Omental fat pad (tissue), 4 donors: Measurements from ENCODE around the gene MPZL1. TPM values are rescaled to one million over a fixed set of nuclear protein-coding genes. Genes with fewer than 3 reads are reported as not detected.

Experiments
- ATAC-seq: fragments of 150-250 bp; one replicate; pipeline ENCODE4 v1.9.1; 2016; ENCODE audit warnings: mild to moderate bottlenecking, moderate library complexity; ENCODE audit not compliant: low FRiP score
- DNase-seq: peaks from one replicate; pipeline ENCODE4 v3.0.0-alpha.2; 2019; ENCODE audit warnings: low spot score
- total RNA-seq, 4 donors: library from RNA; depleted of rRNA; stranded (reverse); fragments of >200 nt; gene quantifications; one replicate each; pipeline ENCODE4 v1.1.0, GENCODE V29; 2016
- TF ChIP-seq, protein P1 (sequence below), 3 donors: fragments of 450-650 bp; IDR thresholded peaks; one replicate each; pipeline ENCODE4 v1.5.1; 2016 to 2017; ENCODE audit warnings: antibody characterized with exemption in 3 of 3, mild to moderate bottlenecking in 3 of 3, moderate library complexity in 2 of 3

Gene MPZL1
- total RNA-seq, 4 donors from 2014 or later: 102 to 116 (median 108) TPM

DNA sequence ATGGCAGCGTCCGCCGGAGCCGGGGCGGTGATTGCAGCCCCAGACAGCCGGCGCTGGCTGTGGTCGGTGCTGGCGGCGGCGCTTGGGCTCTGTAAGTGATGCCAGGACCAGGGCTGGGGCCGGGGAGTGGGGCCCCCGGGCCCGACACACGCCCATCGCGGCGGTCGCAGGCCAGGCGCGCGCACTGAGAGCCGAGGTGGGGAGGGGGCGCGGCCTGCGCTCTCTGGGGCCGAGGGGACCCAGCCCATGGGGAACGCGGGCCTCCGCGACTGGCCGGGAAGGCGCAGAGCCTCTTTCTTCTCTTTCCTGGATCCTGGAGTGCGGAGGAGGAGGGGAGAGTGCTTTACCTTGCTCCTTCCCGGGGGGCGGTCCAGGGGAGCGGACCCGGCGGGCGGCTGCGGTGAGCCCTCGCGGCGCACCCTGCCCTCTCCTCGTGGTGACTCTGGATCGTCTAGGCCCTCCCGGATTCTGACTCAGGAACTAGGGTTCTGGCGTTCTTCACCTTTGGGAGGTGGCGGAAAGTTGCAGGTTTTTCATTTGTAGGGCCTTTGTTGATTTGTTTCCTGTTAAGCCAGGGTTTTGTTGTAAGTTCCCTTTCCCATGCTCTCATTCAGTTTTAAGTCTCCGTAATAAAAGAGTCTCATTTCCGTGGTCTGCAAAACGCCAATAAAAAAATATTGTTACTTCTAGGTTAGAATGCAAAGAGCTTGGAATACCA lies 529 bp downstream of the MPZL1 start:
- ATAC-seq: peak; percentile 68
- TF ChIP-seq, protein P1, sequence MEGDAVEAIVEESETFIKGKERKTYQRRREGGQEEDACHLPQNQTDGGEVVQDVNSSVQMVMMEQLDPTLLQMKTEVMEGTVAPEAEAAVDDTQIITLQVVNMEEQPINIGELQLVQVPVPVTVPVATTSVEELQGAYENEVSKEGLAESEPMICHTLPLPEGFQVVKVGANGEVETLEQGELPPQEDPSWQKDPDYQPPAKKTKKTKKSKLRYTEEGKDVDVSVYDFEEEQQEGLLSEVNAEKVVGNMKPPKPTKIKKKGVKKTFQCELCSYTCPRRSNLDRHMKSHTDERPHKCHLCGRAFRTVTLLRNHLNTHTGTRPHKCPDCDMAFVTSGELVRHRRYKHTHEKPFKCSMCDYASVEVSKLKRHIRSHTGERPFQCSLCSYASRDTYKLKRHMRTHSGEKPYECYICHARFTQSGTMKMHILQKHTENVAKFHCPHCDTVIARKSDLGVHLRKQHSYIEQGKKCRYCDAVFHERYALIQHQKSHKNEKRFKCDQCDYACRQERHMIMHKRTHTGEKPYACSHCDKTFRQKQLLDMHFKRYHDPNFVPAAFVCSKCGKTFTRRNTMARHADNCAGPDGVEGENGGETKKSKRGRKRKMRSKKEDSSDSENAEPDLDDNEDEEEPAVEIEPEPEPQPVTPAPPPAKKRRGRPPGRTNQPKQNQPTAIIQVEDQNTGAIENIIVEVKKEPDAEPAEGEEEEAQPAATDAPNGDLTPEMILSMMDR (IDR thresholded peaks at IDR 0.05): no peak
- DNase-seq: no peak

DNA sequence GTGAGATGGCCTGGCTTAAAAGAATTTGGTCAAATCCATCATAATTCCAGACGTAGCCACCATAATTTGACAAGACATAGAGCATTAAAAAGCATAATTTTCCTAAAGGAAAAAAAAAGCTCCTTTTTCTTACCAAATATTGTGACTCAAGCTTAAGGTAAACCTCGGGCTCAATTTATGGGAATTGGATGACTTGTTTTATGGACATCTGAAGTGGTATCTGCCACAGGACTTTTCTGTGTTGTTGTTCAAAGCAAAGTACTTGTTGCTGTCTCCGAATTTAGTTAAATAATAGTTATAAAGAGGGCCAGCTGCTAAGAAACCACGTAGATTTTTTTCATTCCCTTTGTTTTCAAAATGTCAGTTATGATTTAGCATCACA lies 1.1 kb downstream of the MPZL1 start:
- DNase-seq (no peak), ATAC-seq (no peak)
- TF ChIP-seq, protein P1 (IDR thresholded peaks at IDR 0.05): no peak

DNA sequence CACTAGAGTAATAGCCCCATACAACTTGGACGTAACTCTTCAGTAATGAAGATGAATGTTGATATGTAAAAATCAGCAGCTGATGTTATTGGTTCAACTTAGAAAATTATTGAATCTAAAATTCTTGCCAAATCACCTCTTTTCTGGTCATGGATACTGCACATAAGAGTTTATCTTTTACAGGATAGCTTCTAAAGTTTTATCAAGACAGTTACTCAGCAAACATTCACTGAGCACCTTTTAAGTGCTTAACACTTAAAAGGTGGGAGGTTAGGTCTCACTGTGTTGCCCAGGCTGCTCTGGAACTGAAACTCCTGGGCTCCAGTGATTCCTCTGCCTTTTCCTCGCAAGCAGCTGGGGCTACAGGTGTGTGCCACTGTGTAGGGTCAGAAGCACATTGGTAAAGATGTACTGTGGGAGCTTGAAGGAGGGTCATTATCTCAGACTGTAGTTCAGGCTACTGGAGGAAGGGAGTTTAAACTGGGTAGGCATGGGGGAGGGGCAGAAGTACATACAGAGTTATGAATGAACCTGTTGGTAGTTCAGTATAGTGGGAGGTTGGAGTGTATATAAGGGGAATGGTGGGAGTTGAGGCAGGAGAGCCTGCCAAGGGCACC lies 2.0 kb downstream of the MPZL1 start:
- TF ChIP-seq, protein P1 (IDR thresholded peaks at IDR 0.05): no peak
- ATAC-seq (no peak), DNase-seq (no peak)

DNA sequence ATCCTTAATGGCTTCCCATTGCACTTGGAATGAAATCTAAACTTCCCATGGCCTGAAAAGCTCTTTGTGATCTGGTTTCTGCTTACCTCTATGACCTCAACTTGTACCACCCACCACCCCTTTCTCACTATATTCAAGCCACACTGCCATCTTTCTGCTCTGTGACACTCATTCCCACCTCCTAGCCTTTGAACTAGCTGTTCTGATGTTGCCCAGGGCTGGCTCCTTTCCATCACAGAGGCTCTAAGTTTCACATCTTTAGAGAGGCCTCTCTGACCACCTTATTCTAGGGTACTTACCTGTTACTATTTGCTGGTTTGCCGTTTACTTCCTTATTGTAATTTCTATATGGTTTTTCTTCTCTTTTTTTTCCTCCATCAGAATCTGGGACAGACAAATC lies 4.2 kb downstream of the MPZL1 start:
- TF ChIP-seq, protein P1 (IDR thresholded peaks at IDR 0.05): no peak
- ATAC-seq (no peak), DNase-seq (no peak)

DNA sequence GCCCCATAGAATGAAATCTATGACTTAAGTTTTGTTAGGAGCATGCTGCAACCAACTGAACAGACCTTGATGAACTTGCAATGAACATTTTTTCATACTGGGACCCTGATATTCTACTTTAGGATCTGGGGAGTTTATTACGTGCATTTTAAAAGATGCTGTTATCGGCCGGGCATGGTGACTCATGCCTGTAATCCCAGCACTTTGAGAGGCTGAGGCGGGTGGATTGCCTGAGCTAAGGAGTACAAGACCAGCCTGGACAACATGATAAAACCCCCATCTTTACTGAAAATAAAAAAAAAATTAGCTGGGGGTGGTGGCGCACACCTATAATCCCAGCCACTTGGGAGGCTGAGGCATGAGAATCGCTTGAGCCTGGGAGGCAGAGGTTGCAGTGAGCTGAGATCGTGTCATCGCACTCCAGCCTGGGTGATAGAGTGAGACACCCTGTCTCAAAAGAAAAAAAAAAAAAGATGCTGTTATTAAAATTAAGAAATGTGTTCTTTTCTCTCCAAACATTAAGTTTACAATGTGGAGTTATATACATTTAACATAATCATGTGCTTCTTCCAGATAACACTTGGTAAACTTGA lies 7.1 kb downstream of the MPZL1 start:
- DNase-seq: no peak
- peak; percentile 41 for ATAC-seq
- TF ChIP-seq, protein P1 (IDR thresholded peaks at IDR 0.05): no peak

DNA sequence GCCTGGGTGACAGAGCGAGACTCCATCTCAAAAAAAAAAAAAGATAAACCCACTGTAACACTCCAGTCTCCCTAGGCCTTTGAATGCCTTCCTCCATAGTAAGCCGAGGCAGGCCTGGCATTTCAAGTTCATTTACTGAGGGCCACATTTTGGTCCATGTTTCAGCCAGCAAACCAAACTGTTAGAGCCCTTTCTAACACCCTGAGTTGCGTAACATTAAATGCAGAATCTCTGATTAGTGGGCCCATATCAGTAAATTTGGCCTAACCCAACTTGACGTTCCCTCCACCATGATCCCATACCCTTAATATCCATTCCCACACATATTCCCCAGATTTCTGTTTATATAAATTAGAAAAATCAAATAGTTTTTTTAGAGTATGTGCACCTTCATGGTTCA lies 12.4 kb downstream of the MPZL1 start:
- TF ChIP-seq, protein P1 (IDR thresholded peaks at IDR 0.05): no peak
- DNase-seq: no peak

More for the DNA sequence above, 12.4 kb downstream of the MPZL1 start:
- no peak for ATAC-seq
